Activated CD4-positive, CD25-positive, alpha-beta regulatory T cell treated with anti-CD3 and anti-CD28 coated beads, Interleukin-2, amount 50 U/mL, for 72 hours (primary cell): ENCODE measurements around the gene HDLBP.
"Not testable (repeated sequence)": the region's sequence is repeated elsewhere in the genome, so short reads cannot be mapped to it uniquely, and the experiment has no call there.

ENCODE experiments used
- DNase-seq: peaks from one replicate; pipeline ENCODE4 v3.0.0; 2021

The HDLBP gene

DNA sequence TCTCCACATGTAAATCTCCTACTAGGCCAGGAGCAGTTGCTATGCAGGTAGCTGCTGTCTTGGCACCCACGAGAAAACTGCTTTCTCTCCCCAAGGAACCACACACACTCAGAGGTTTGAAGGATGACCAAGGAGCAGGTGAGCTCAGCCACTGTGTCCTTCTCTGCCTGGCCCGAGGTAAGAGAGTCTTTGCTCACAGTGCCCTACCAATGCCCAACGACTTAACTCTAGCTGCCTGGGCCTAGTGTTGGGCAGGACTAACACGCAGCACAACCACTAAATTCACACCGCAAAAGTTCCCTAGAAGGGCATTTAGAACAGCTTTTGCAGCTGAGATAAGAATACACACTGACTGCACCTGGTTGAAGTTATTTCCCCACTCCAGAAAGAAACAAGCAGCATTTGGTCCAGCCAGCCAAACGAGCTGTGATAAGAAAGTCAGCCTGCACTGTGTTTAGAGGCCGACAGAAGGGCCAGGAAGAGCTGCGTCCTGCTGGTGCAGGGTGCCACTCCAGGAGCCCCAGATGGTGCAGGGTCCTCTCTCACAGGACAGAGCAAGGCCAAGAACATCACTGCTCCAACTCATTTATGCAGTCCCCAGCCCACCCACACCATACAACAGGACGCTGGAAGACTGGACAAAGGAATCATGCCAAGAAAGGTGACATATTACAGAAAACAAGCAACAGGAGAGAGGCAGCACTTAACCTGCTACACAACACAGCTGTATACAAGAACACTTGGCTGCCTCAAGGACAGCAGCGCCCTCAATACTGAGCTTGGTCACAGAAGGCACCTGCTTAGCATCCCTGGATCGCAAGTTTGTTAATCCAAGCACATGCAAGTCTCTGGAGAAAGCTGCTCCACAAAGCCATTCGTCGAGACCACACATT lies 12.5 kb downstream of the HDLBP start:
- DNase-seq, result no peak

DNA sequence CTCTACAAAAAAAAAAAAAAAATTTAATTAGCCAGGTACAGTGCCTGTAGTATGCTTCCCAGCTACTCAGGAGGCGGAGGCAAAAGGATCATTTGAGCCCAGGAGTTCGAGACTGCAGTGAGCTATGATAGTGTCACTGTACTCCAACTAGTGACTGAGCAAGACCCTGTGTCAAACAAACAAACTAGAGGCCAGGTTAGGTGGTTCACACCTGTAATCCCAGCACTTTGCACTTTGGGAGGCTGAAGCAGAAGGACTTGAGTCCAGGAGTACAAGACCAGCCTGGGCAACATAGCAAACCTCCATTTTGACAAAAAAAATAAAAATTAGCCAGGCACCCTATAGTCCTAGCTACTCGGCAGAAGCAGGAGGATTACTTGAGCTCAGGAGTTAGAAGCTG lies 13.4 kb downstream of the HDLBP start:
- no peak for DNase-seq

DNA sequence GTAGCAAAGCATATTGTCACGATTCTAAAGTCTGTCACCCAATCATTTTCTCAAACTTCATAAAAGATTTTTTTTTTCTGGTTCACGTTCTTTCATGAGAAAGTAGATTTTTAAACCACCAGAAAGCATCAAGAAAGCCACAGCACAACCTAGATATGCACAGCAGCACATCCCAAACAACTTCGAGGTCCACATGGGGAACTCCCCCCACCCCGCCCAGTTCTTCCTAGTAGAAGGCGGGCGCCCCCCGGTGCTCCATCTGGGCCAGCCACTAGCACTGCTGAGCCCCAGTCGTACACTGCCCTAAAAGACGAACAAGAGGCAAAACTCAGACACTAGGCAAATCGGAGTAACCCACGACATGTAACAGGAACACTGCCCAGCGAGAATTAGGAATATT lies 15.5 kb downstream of the HDLBP start:
- no peak for DNase-seq

DNA sequence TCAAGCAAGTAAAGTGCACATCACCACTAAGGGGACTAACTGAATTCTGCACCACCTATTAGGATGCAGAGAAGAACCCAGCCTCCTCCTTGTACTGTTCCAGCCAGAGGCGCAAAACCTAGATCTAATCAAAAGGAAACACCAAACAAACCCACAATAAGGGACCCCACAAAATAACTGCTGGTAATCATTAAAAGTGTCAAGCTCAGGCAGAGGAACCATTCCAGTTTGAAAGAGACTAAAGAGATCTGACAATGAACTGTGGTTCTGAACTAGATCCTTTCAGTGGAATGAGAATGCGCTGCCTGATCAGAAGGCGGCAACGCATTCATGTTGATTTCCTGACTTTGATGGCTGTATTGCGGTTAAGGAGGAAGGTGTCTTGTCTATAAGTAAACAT lies 16.8 kb downstream of the HDLBP start:
- DNase-seq, result no peak

DNA sequence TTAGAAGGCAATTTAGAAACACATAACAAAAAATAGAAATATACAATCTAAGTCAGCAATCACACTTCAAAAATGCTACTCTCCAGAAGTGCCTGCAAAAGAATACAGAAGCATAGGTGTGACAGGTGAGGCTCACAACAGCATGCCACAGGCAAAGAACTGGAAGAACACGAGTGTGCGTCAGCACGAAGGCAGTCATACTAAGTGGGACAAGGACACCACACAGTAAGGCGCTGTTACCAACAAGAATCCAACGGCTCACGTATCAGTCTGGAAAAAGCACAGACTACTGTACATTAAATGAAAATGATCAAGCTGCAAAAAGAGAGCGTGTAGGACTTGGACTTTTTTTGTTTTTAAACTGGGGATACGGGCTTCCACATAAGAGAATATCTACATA lies 18.7 kb downstream of the HDLBP start:
- DNase-seq, result no peak

DNA sequence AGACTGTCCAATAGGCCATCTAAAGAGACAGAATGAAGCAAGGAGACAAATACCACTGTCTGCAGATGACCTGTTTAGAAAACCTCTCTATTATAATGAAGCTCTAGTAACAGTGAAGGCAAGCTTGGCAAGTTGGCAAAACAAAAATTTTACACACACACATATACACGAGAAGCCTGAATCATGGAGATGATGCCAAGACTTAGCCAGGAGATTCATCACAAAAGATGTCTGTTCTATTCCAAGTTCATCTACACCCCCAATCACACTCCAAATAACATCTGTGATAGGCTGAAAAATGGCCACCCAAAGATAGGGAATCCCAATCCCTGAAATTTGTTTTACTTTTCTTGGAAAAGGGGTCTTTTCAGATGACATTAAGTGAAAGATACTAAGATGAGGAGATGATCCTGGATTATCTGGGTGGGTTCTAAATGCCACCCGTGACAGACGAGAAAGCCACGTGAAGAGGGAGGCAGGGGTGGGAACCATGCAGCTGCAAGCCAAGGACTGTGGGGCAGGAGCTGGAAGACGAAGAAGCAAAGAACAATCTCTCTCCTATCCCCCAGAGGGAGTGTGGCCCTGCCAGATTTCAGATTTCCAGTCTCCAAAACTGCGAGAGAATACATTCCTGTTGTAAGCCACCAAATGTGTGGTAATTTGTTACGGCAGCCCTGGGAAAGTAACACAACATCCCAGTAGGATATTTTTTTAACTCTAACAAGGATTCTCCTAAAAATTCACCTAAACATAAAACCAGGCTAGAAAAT lies 20.0 kb downstream of the HDLBP start:
- DNase-seq, result no peak

DNA sequence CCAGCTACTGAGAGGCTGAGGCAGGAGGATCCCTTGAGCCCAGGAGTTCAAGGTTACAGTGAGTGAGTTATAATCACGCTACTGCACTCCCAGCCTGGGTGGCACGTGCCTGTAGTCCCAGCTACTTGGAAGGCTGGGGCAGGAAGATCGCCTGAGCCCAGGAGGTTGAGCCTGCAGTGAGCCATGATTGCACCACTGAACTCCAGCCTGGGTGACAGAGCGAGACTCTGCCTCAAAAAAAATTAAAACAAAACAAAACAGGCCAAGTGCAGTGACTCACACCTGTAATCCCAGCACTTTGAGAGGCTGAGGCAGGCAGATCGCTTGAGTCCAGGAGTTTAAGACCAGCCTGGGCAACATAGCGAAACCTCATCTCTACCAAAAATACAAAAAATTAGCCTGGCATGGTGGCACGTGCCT lies 22.1 kb downstream of the HDLBP start:
- not testable (repeated sequence) for DNase-seq

DNA sequence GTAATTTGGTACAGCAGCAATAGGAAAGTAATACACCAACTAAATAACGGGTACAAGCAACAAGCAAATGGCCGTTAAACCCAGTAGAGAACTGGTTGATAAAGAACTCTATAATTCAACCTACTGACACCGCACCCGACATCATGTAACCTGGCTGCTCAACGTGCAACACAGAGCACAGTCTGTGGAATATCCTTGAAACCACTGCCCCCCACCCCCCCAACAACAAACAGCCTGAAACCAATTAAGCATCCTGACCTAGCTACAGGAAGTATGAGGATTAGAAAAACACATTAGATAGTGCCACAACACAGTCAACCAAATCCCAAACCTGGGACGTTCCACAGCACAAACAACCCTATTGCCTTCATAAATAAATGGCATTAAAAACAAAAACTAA lies 23.5 kb downstream of the HDLBP start:
- DNase-seq, result no peak

DNA sequence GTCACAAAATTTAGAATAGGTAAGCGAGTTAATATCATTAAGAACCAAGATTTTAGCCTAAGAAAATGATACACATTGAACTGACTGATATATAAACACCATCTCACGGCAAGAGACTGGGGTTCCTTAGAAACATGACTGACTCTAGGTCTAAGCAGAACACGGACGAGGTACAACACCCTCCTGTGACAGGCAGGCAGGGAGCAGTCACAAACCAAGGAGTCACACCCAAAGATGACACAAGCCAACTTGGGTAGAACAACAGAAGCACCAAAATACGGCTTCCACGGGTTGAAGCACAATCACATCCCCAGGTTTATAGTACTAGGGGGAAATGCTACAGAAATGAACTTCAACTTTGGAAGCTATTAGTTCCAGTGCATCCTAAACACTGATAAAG lies 24.3 kb downstream of the HDLBP start:
- DNase-seq, result no peak

DNA sequence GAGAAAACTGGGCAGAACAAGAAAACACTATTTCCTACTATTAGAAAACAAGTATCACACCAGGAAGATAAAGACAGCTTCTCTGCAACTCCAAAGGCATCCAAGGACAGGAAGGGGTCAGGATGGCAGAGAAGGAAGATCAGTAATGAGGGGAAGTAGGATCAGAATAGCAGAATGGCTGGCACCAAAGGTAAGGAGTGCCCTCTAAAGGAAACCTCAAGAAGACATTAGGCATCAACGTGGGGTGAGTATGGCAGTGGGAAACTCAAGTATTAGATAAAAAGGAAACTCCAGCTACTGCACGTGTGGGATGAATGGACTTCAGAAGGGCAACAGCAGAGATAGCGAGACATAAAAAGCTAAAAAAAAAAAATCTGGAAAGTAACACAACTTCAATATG lies 25.9 kb downstream of the HDLBP start:
- no peak for DNase-seq

DNA sequence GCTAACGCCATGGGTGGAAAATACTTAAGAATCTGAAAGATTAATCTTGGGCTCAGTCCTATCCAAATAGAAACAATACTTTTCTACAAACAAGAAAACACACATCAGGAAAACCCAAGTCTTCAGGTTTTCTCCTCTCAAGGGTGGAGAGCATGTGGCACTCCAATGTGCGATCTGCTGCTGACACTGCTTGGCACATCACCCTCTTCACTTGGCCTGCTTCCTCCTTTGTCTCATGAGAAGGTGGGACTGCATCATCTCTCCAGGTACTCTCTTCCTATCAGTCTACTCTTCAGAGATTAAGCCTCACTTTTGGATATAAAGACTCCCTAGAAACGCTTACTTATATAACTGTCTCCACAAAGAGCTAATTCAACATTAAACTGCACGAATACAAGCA lies 26.4 kb downstream of the HDLBP start:
- no peak for DNase-seq

DNA sequence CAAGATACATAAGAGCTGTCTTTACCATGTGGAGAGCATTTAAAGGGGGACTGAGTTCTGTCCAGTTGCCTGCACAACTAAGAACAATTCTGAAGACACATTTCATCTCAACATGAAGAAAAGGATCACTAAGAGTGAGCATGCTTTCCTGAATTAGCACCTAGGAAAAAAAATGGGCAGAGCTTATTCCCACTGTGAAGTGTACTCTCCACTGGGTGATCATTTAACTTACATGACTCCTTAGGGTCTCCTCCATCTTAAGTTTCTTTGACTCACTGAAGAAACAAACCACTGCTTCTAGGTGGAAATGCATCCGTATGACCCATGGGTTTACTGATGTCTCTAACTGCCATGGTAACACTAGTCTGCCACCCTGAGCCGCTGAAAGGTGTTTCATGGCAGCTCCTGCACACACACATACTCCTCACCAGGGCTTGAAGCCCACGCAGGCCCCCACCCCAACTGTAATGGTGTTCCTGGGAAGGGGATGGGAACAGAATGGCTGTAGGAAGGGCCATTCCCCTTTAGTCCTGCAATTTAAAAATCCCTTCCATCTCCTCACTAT lies 27.1 kb downstream of the HDLBP start:
- DNase-seq, result no peak

DNA sequence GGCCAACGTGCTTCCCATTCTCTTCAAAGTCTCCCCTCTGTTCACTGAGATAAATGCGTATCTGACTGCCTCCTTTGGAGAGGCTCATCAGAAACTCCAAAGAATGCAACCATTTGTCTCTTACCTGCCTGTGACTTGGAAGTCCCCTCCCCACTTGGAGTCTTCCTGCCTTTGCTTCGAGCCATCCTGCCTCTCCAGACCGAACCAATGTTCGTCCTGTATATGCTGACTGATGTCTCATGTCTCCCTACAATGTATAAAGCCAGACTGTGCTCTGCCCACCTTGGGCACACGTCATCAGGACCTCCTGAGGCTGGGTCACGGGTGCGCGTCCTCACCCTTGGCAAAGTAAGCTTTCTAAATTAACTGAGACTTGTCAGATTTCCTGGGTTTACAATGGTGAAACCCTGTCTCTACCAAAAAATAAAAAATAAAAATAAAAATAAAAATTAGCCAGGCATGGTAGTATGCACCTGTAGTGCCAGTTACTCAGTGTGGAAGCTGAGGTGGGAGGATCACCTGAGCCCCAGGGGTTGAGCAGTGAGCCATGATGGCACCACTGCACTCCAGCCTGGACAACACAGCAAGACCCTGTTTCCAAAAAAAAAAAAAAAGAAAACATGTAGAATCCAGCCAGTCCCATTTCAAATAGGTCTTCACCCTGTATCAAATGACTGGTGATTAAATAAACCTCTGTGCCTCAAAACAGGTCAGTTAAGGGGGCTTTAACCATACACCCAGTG lies 29.0 kb downstream of the HDLBP start:
- DNase-seq, result no peak

DNA sequence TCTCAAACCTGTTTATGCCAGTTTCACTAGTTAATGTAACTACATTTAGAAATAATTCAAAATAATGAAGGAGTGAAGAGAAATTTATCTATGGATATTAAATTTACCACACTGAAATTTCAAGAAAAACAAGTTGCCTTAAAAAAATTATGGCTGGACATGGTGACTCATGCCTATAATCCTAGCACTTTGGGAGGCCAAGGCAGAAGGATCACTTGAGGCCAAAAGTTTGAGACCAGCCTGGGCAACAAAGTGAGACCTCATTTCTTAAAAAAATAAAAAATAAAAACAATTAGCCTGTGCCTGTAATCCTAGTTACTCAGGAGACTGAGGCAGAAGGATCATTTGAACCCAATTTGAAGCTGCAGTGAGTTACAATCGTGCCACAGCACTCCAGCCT lies 29.9 kb downstream of the HDLBP start:
- DNase-seq, result no peak

DNA sequence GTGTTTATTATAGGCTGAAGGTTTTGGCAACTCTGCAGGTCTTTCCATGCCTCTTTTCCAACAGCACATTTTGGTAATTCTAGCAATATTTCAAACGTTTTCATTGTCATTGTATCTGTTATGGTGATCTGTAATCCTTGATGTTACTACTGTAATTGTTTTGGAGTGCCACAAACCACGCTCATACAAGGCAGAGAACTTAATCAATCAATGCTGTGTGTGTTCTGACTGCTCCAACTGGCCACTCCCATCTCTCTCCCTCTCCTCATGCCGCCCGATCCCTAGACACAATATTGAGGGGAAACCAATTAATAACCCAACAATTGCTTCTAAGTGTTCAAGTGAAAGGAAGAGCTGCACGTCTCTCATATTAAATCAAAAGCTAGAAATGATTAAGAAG lies 32.9 kb downstream of the HDLBP start:
- DNase-seq, result no peak

DNA sequence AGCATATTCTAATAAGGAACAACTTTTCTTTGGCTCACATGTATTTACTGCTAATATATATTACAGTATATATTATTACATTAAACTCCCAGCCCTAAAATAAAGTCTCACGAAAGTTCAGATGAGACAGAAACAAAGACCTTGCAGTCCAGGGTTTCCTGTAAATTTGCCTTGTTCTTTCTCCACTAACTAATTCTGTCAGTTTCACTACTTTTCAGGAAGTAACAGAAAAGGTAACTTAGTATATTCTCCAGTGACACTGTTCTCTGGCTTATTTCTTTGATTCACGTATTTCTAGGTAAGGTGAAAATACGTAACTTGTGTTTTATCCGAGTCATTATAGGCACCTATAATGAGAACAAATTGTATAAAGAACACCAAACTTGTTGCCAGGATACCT lies 35.2 kb downstream of the HDLBP start:
- DNase-seq, result no peak

DNA sequence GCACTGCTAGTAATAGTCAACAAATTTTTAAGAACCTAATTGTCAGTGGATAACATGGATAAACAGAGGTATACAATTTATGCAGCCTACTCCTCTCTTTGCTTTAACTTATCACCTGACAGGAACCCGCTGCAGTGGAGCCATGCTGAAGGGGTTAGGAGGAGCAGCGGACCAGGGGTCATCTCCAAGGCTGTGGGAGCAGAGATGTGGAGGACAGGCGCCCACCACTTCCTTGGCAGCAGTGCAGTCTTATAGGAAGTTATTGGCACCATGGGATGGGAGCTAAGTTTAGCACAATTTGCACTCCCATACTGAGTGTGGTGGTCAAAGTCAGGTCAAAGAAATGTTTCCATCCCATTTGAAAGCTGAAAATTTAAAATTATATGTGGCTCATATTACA lies 35.6 kb downstream of the HDLBP start:
- DNase-seq, result no peak

DNA sequence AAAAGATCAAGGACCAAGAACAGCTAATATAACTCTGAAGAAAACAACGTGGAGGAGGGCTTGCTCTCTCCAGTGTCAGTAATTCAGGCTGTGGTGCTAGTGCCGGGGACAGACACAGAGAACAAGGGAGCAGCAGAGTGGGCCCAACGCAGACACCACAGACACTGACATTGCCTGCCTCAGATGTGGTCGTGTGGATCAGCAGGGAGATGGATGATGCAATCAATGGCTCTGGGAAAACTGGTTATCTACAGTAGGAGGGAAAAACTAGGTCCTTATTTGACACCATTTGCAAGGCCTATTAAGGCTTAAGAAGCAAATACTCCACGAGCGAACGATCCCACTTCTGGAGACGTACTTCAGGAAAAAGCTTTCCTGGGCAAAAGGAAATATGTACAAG lies 36.1 kb downstream of the HDLBP start:
- no peak for DNase-seq

DNA sequence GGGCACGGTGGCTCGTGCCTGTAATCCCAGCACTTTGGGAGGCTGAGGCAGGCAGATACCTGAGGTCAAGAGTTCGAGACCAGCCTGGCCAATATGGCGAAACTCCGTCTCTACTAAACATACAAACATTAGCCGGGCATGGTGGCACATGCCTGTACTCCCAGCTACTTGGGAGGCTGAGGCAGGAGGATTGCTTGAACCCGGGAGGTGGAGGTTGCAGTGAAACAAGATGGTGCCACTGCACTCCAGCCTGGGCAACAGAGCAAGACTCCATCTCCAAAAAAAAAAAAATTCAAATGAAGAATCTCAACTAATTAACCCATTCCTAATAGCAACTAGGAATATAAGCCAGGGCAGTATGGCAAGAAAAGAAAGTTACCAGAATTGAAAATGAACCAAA lies 37.2 kb downstream of the HDLBP start:
- DNase-seq, result not testable (repeated sequence)

DNA sequence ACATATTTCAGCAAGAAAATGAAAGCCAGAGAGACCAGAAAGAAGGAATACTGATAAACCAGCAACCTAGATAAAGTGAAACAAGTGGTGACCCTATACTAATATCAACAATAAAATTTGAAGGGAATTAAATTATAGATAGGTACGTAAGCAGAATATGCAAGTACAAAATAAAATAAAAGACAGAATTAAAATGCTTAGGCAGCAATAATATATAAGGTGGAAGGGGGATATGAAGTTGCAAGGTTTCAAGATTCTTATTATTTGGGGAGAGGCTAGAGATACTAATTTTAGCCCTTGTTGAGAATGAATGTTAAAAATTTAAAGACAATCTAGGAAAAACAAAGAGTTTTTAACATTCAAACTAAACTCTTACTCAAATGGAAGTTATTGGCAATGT lies 39.6 kb downstream of the HDLBP start:
- no peak for DNase-seq

DNA sequence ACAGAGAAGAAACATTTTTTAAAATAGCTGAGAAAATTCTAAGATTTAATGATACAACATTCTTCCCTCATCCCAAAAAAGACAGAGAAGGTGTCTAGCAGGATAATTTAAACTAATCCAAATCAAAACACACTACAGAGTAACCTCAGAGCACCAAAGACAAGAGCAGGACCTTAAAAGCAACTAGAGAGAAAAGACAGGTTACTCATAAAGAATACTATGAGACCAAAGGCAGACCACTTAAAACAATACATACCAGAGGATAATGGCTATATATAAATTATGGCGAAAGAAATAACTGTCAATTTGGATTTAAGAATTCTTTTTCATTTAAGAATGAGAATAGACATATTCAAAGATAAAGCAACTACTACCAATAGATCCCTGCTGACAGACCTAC lies 40.0 kb downstream of the HDLBP start:
- DNase-seq, result no peak

DNA sequence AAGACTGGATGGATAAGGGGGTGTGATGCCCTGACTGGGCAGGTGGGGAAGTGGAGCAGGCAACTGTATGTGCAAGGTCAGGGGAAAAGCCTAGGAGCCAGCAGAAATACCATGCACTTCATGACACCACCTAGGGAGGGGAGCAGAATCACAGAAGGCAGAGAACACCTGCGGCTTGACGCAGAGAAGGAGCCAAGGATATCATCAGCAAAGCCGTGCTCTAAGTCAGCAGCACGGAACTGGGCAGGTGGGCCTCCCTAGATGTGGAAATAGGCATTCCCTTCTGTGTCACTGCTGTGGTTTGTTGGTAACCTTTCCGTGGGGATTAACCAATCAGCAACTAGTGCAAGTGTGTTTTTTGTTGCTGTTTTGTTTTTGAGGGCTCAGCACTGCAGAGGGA lies 41.3 kb downstream of the HDLBP start:
- DNase-seq, result no peak
